IMR-90 (cell line): Measurements from ENCODE around the gene GZMM. TPM values are rescaled to one million over a fixed set of nuclear protein-coding genes. Genes with fewer than 3 reads are reported as not detected.

Experiments
- ATAC-seq: fragments of 200-7000 bp; cut with Tn5 transposase; 2 replicates; pipeline ENCODE4 v1.9.1; 2020; ENCODE audit warnings: low read depth, mild to moderate bottlenecking, moderate library complexity
- BruUV-seq: library from RNA; stranded (reverse); fragments of 400-500 nt; replicated peaks from 2 replicates; lab custom pipeline; 2021; lab: Mats Ljungman, UMichigan
- CTCF ChIA-PET: fragments of 300-600 bp; formaldehyde crosslinking; extraction: SDS; loops from one replicate; lab custom pipeline; 2021; ENCODE audit warnings: antibody characterized with exemption; lab: Yijun Ruan, JAX
- POLR2A ChIA-PET: fragments of 300-600 bp; sonication (Branson Sonifier 250); formaldehyde crosslinking; loops from one replicate; lab custom pipeline; 2022; ENCODE audit warnings: antibody characterized with exemption; ENCODE audit not compliant: unreplicated experiment; lab: Charles Lee
- DNase-seq: peaks from one replicate; pipeline ENCODE4 v3.0.0; 2013
- H2AFZ ChIP-seq: replicated peaks from 2 replicates; pipeline ENCODE3; 2013; ENCODE audit warnings: low read length, mild to moderate bottlenecking; ENCODE audit not compliant: poor library complexity
- H2AK5ac ChIP-seq: 2 replicates; pipeline ENCODE4 v1.6.1; 2013; ENCODE audit warnings: low read depth, low read length, inconsistent platforms
- H2AK9ac ChIP-seq: replicated peaks from 2 replicates; pipeline ENCODE3; 2013; ENCODE audit warnings: mild to moderate bottlenecking, low read depth, low read length, moderate library complexity; ENCODE audit not compliant: poor library complexity
- H2BK120ac ChIP-seq: 2 replicates; pipeline ENCODE4 v1.6.1; 2013; ENCODE audit warnings: low read depth, low read length, inconsistent platforms
- H2BK15ac ChIP-seq: 3 replicates; pipeline ENCODE4 v1.6.1; 2013; ENCODE audit warnings: low read depth, low read length, inconsistent platforms
- H2BK20ac ChIP-seq: 2 replicates; pipeline ENCODE4 v1.6.1; 2013; ENCODE audit warnings: low read depth, mild to moderate bottlenecking, inconsistent platforms, low read length, moderate library complexity
- H2BK5ac ChIP-seq: 2 replicates; pipeline ENCODE4 v1.6.1; 2013; ENCODE audit warnings: mild to moderate bottlenecking, low read depth, low read length, inconsistent platforms; ENCODE audit not compliant: poor library complexity, severe bottlenecking
- H3K14ac ChIP-seq: replicated peaks from 2 replicates; pipeline ENCODE4 v1.6.1; 2013; ENCODE audit warnings: low read depth, low read length, inconsistent platforms
- H3K18ac ChIP-seq: 2 replicates; pipeline ENCODE4 v1.6.1; 2013; ENCODE audit warnings: low read depth, low read length, control low read depth
- H3K23ac ChIP-seq: 2 replicates; pipeline ENCODE4 v1.6.1; 2013; ENCODE audit warnings: low read depth, low read length, inconsistent platforms
- H3K27ac ChIP-seq: 2 replicates; pipeline ENCODE4 v1.5.1; 2013; ENCODE audit warnings: mild to moderate bottlenecking, control low read depth, low read length; ENCODE audit not compliant: insufficient read depth
- H3K27me3 ChIP-seq: 2 replicates; pipeline ENCODE4 v1.6.1; 2013; ENCODE audit warnings: low read length; ENCODE audit not compliant: control insufficient read depth, insufficient read depth
- H3K36me3 ChIP-seq: 2 replicates; pipeline ENCODE4 v1.6.1; 2013; ENCODE audit warnings: low read length, mixed read lengths; ENCODE audit not compliant: control insufficient read depth, insufficient read depth
- H3K4ac ChIP-seq: 2 replicates; pipeline ENCODE4 v1.6.1; 2013; ENCODE audit warnings: low read depth, low read length, inconsistent platforms
- H3K4me1 ChIP-seq: 2 replicates; pipeline ENCODE4 v1.6.1; 2013; ENCODE audit warnings: low read length, mixed read lengths; ENCODE audit not compliant: control insufficient read depth, insufficient read depth
- H3K4me2 ChIP-seq: 2 replicates; pipeline ENCODE4 v1.6.1; 2013; ENCODE audit warnings: low read depth, mild to moderate bottlenecking, control low read depth, low read length, moderate library complexity
- H3K4me3 ChIP-seq: 2 replicates; pipeline ENCODE4 v1.5.1; 2013; ENCODE audit warnings: low read depth, mild to moderate bottlenecking, control low read depth, low read length, moderate library complexity; ENCODE audit not compliant: insufficient read depth
- H3K56ac ChIP-seq: 2 replicates; pipeline ENCODE4 v1.6.1; 2013; ENCODE audit warnings: low read length, inconsistent platforms; ENCODE audit not compliant: insufficient read depth; ENCODE audit errors: extremely low read depth
- H3K79me1 ChIP-seq, 2 experiments: 2 replicates each; pipeline ENCODE4 v1.6.1; 2013; ENCODE audit warnings: low read length in 2 of 2, inconsistent platforms in 1 of 2, low read depth in 1 of 2
- H3K9ac ChIP-seq: 2 replicates; pipeline ENCODE4 v1.6.1; 2013; ENCODE audit warnings: low read depth, low read length, control low read depth
- H3K9me1 ChIP-seq: 2 replicates; pipeline ENCODE4 v1.6.1; 2013; ENCODE audit warnings: low read length, inconsistent platforms; ENCODE audit not compliant: insufficient read depth
- H3K9me3 ChIP-seq: 2 replicates; pipeline ENCODE4 v1.6.1; 2013; ENCODE audit warnings: low read length; ENCODE audit not compliant: control insufficient read depth, insufficient read depth
- H4K20me1 ChIP-seq: 2 replicates; pipeline ENCODE4 v1.6.1; 2013; ENCODE audit warnings: low read length, inconsistent platforms; ENCODE audit not compliant: insufficient read depth
- H4K5ac ChIP-seq: 2 replicates; pipeline ENCODE4 v1.6.1; 2013; ENCODE audit warnings: mild to moderate bottlenecking, low read depth, low read length, control low read depth
- H4K8ac ChIP-seq, 2 experiments: 2 replicates each; pipeline ENCODE4 v1.6.1; 2013; ENCODE audit warnings: low read depth in 2 of 2, low read length in 2 of 2, control low read depth in 1 of 2, inconsistent platforms in 1 of 2
- H4K91ac ChIP-seq: 2 replicates; pipeline ENCODE4 v1.6.1; 2013; ENCODE audit warnings: low read depth, low read length, inconsistent platforms; ENCODE audit not compliant: insufficient read depth
- CEBPB ChIP-seq: IDR thresholded peaks from 2 replicates; pipeline ENCODE4 v1.6.1; 2012; ENCODE audit warnings: low read depth, low read length, improper control_type of control experiment
- MAZ ChIP-seq: IDR thresholded peaks from 2 replicates; pipeline ENCODE4 v1.6.1; 2012; ENCODE audit warnings: low read depth, mild to moderate bottlenecking, low read length, improper control_type of control experiment, moderate library complexity, borderline replicate concordance
- MXI1 ChIP-seq: IDR thresholded peaks from 2 replicates; pipeline ENCODE4 v1.6.1; 2012; ENCODE audit warnings: low read depth, mild to moderate bottlenecking, low read length, moderate library complexity, borderline replicate concordance
- RAD21 ChIP-seq: IDR thresholded peaks from 2 replicates; pipeline ENCODE4 v1.6.1; 2012; ENCODE audit warnings: low read length, improper control_type of control experiment
- RCOR1 ChIP-seq: IDR thresholded peaks from 2 replicates; pipeline ENCODE4 v1.6.1; 2012; ENCODE audit warnings: mild to moderate bottlenecking, low read length, improper control_type of control experiment; ENCODE audit not compliant: insufficient replicate concordance
- SMC3 ChIP-seq: fragments of 150-350 bp; IDR thresholded peaks from 2 replicates; pipeline ENCODE4 v1.6.1; 2016; ENCODE audit warnings: low read depth, mild to moderate bottlenecking, antibody characterized with exemption, low read length, moderate library complexity
- WGBS, 2 experiments: methylation state at CpG; one replicate each; pipeline versions ENCODE4 v1.1.5 to v1.1.7; 2013; ENCODE audit warnings: missing lambda C conversion rate in 2 of 2; ENCODE audit not compliant: insufficient read length in 1 of 2; ENCODE audit errors: extremely low coverage in 2 of 2; 5-methylcytosine and 5-hydroxymethylcytosine counted together
- dilution Hi-C: fragments of 300-500 bp; cut with HindIII; formaldehyde crosslinking; loops from one replicate; pipeline ENCODE4 v1.14.3; 2018; ENCODE audit warnings: low sequenced_read_pairs; ENCODE audit not compliant: unreplicated experiment
- in situ Hi-C: fragments of 300-500 bp; cut with MboI; formaldehyde crosslinking; loops from 3 replicates; pipeline ENCODE4 v1.14.3; 2019; ENCODE audit warnings: low sequenced_read_pairs, inconsistent platforms, mixed read lengths
- intact Hi-C: fragments of 100-400 bp; cut with micrococcal nuclease; formaldehyde crosslinking; loops from 2 replicates; pipeline ENCODE4 v1.10.0; 2022
- polyA plus RNA-seq, 3 experiments: library from polyadenylated mRNA; depleted of rRNA; stranded (reverse); fragments of >200 nt; gene quantifications; 2 replicates each; pipeline ENCODE4 v1.2.3, GENCODE V29; 2012; ENCODE audit warnings: low replicate concordance in 1 of 3
- total RNA-seq: library from RNA; depleted of rRNA; stranded (reverse); fragments of >200 nt; gene quantifications from 2 replicates; pipeline ENCODE4 v1.2.3, GENCODE V29; 2012
- TF ChIP-seq, protein P1 (sequence below): conservative IDR thresholded peaks from 2 replicates; pipeline ENCODE4 v1.5.1; 2012; ENCODE audit warnings: mild to moderate bottlenecking, low read depth, low read length, improper control_type of control experiment

The GZMM gene
- total and polyA plus RNA-seq, 2 of the 4 experiments (the other 2 are of a cell fraction), result 0.24 TPM; not detected in 1

DNA sequence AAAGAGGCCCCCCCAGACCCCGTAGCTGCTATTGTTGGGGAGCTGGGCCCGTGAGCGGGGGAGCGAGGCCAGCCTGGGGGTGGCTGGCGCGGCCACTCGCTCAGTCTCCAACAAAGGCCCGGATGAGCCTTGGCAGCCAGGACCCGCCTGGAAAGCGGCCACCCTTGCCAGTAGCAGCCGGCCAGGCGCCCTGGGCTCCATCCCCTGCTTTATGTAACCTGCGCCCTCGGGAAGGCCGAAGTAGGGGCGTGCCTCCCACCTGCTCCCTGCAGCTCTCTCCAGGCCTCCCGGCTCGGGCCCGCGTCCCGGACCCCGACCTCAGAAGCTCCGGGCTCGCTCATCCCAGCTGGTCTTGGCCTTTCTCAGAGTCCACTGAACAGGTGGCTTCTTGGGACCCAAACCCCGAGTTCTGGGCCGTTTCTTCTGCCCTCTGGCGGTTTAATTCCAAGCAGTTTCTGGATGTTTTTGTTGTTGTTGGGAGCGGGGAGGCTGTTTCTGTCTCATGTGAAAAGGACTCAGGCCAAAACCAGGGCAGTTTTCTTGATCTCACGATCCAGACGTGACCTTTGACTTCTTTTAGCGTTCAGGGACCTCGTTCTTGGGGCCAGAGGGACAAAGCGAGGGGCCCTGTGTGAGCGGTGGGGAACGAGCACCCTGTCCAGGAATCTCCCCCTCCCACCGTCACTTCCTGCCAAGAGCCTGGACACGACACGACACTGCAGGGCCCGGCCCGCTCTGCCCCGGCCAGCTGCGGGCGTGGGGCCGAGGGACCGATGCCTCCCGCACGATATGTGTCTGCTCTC, 11.1 kb upstream of the GZMM start:
- 6% methylated on average over 9 of the region's 47 CpGs; no CpG with 5 or more reads in 1 of the 2 experiments for WGBS, 2 experiments
- Histone ChIP-seq H3K27me3 (no peaks in the 10 kb centered on the region), H3K18ac (peak overlapping the region; percentile 76; the same call in 1 of the 2 replicates), H2AK5ac (peak overlapping the region; percentile 93), H3K9me1 (peaks cover 4% of the 10 kb centered on the region; the same call in 1 of the 2 replicates), H3K56ac (peak overlapping the region; percentile 61), H3K4me3 (peak overlapping the region; percentile 94), H2BK20ac (no peak overlapping the region), H3K27ac (peak overlapping the region; percentile 90), H3K36me3 (peaks cover 21% of the 10 kb centered on the region), H2BK120ac (no peak overlapping the region; the same call in 1 of the 2 replicates), H3K4me1 (peaks cover 8% of the 10 kb centered on the region), H2AFZ (peak overlapping the region; percentile 89), H4K8ac (peak overlapping the region in 1 of 2 experiments; percentile 79; a peak in 2 of 4 replicates), H4K5ac (peak overlapping the region; percentile 72; the same call in 1 of the 2 replicates), H3K23ac (peak overlapping the region; percentile 93), H4K91ac (peak overlapping the region; percentile 40; the same call in 1 of the 2 replicates), H3K4me2 (peak overlapping the region; percentile 98), H3K4ac (peak overlapping the region; percentile 90), H3K79me1 (peaks cover 5 to 47% of the 10 kb centered on the region in 2 experiments), H3K9me3 (no peaks in the 10 kb centered on the region), H3K14ac (peak overlapping the region; percentile 83), H3K9ac (peak overlapping the region; percentile 92), H4K20me1 (peaks cover 44% of the 10 kb centered on the region), H2BK5ac (peak overlapping the region; percentile 86), H2BK15ac (no peak overlapping the region), H2AK9ac (peak overlapping the region; percentile 100)
- ATAC-seq (peak; percentile 10), DNase-seq (peak; percentile 64)
- TF ChIP-seq SMC3 (peak; percentile 14; the same call in 1 of the 2 replicates), RAD21 (peak; percentile 42), MAZ (peak; percentile 31; the same call in 1 of the 2 replicates), CEBPB (no peak), MXI1 (0 out of 2 replicates have a peak, but pooled peaks have one; percentile 39), RCOR1 (no peak)
- TF ChIP-seq, protein P1, sequence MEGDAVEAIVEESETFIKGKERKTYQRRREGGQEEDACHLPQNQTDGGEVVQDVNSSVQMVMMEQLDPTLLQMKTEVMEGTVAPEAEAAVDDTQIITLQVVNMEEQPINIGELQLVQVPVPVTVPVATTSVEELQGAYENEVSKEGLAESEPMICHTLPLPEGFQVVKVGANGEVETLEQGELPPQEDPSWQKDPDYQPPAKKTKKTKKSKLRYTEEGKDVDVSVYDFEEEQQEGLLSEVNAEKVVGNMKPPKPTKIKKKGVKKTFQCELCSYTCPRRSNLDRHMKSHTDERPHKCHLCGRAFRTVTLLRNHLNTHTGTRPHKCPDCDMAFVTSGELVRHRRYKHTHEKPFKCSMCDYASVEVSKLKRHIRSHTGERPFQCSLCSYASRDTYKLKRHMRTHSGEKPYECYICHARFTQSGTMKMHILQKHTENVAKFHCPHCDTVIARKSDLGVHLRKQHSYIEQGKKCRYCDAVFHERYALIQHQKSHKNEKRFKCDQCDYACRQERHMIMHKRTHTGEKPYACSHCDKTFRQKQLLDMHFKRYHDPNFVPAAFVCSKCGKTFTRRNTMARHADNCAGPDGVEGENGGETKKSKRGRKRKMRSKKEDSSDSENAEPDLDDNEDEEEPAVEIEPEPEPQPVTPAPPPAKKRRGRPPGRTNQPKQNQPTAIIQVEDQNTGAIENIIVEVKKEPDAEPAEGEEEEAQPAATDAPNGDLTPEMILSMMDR, result peak; percentile 60
- dilution Hi-C loops, result no loop called here
- BruUV-seq, result no TSS peak
- in situ Hi-C loops, result no loop called here
- intact Hi-C loops, result loop anchor here (2.0 kb wide), 1 partner anchor 22 kb away; no protein-coding TSS in a partner anchor
- POLR2A ChIA-PET, result no interaction called here
- CTCF ChIA-PET, result interaction anchor here (0.6 to 2.0 kb wide), 3 partner anchors 8 to 22 kb away, joined by 3 to 11 read pairs (median 4); no protein-coding TSS in a partner anchor
